ENCODE data around the gene TDRD9.

The TDRD9 gene

GRCh38 chr14:104087981-104088850, 160.0 kb downstream of the TDRD9 start:
- no peak for DNase-seq (ENCODE audit: low read depth, low spot score)

GRCh38 chr14:104090071-104090748, 162.0 kb downstream of the TDRD9 start:
- DNase-seq (ENCODE audit: low read depth, low spot score): no peak

- no peak for DNase-seq (ENCODE audit: low read depth, low spot score)
These were observed 163.0 kb downstream of the TDRD9 start for GRCh38 chr14:104091061-104091926.

- DNase-seq (ENCODE audit: low read depth, low spot score): no peak
These were observed 163.9 kb downstream of the TDRD9 start for GRCh38 chr14:104091927-104092771.

GRCh38 chr14:104092931-104093365, 164.7 kb downstream of the TDRD9 start:
- no peak for DNase-seq (ENCODE audit: low read depth, low spot score)

GRCh38 chr14:104093366-104094055, 165.3 kb downstream of the TDRD9 start:
- DNase-seq (ENCODE audit: low read depth, low spot score): no peak

GRCh38 chr14:104094056-104094708, 165.9 kb downstream of the TDRD9 start:
- DNase-seq (ENCODE audit: low read depth, low spot score): no peak

- no peak for DNase-seq (ENCODE audit: low read depth, low spot score)
These were observed 166.6 kb downstream of the TDRD9 start for GRCh38 chr14:104094709-104095425.

- DNase-seq (ENCODE audit: low read depth, low spot score): no peak
These were observed 167.4 kb downstream of the TDRD9 start for GRCh38 chr14:104095426-104096310.

GRCh38 chr14:104096318-104096717, 168.1 kb downstream of the TDRD9 start:
- no peak for DNase-seq (ENCODE audit: low read depth, low spot score)

- no peak for DNase-seq (ENCODE audit: low read depth, low spot score)
These were observed 168.8 kb downstream of the TDRD9 start for GRCh38 chr14:104096751-104097700.

GRCh38 chr14:104098272-104099095, 170.2 kb downstream of the TDRD9 start:
- no peak for DNase-seq (ENCODE audit: low read depth, low spot score)

- no peak for DNase-seq (ENCODE audit: low read depth, low spot score)
These were observed 171.1 kb downstream of the TDRD9 start for GRCh38 chr14:104099096-104100041.

- no peak for DNase-seq (ENCODE audit: low read depth, low spot score)
These were observed 172.2 kb downstream of the TDRD9 start for GRCh38 chr14:104100171-104101085.

Data from brain pericyte (primary cell).